GM12878 (cell line): ENCODE data around the gene IL4I1. TPM values are rescaled to one million over a fixed set of nuclear protein-coding genes. Genes with fewer than 3 reads are reported as not detected.

Source experiments
- ATAC-seq: fragments of 200-7000 bp; cut with Tn5 transposase; 3 replicates; pipeline ENCODE4 v1.9.1; 2020; ENCODE audit warnings: mild to moderate bottlenecking, moderate library complexity
- BruUV-seq: library from RNA; stranded (reverse); fragments of 400-500 nt; replicated peaks from 2 replicates; lab custom pipeline; 2021; lab: Mats Ljungman, UMichigan
- CTCF ChIA-PET: fragments of 300-600 bp; sonication (Branson Sonifier 250); formaldehyde crosslinking; extraction: SDS; loops from one replicate; lab custom pipeline; 2021; ENCODE audit warnings: inconsistent platforms; lab: Yijun Ruan, JAX
- POLR2A ChIA-PET: fragments of 350-600 bp; formaldehyde crosslinking; extraction: SDS; loops from one replicate; lab custom pipeline; 2021; ENCODE audit warnings: inconsistent platforms; lab: Charles Lee
- RAD21 ChIA-PET: fragments of 300-600 bp; sonication (Branson Sonifier 250); formaldehyde crosslinking; loops from one replicate; lab custom pipeline; 2023; ENCODE audit warnings: antibody characterized with exemption; ENCODE audit not compliant: unreplicated experiment; lab: Charles Lee
- SMC1A ChIA-PET: fragments of 300-600 bp; sonication (Branson Sonifier 250); formaldehyde crosslinking; loops from one replicate; lab custom pipeline; 2023; ENCODE audit not compliant: unreplicated experiment, uncharacterized antibody; lab: Charles Lee
- DNase-seq: peaks from one replicate; pipeline ENCODE4 v3.0.0-alpha.2; 2011; ENCODE audit warnings: low read depth, low spot score
- FAIRE-seq: peaks from 3 replicates; lab custom pipeline; 2011; peaks lifted over from hg19 to GRCh38; lab: Jason Lieb, UNC
- H2AFZ ChIP-seq: 2 replicates; pipeline ENCODE4 v1.6.0; 2011; ENCODE audit warnings: low read depth, low read length, control low read depth; ENCODE audit not compliant: control insufficient read depth
- H3K27ac ChIP-seq: 2 replicates; pipeline ENCODE4 v1.5.1; 2011; ENCODE audit warnings: control low read depth; ENCODE audit not compliant: control insufficient read depth, insufficient read depth
- H3K27me3 ChIP-seq, 2 experiments: replicated peaks in 1 of 2; 2 replicates each; pipeline versions ENCODE4 v1.6.0 to v1.6.1; 2011; ENCODE audit warnings: low read length in 1 of 2; ENCODE audit not compliant: control insufficient read depth in 2 of 2, insufficient read depth in 2 of 2
- H3K36me3 ChIP-seq, 2 experiments: 2 replicates each; pipeline ENCODE4 v1.5.1; 2011; ENCODE audit warnings: low read length in 1 of 2; ENCODE audit not compliant: control insufficient read depth in 2 of 2, insufficient read depth in 2 of 2
- H3K4me1 ChIP-seq: 2 replicates; pipeline ENCODE4 v1.6.1; 2011; ENCODE audit warnings: mild to moderate bottlenecking, low read length, moderate library complexity, mixed read lengths; ENCODE audit not compliant: control insufficient read depth, insufficient read depth
- H3K4me2 ChIP-seq: 2 replicates; pipeline ENCODE4 v1.6.0; 2011; ENCODE audit warnings: control low read depth; ENCODE audit not compliant: control insufficient read depth, insufficient read depth
- H3K4me3 ChIP-seq: fragments of 200-600 bp; sonication (generic); 2 replicates; pipeline ENCODE4 v1.5.1; 2016
- H3K79me2 ChIP-seq: 2 replicates; pipeline ENCODE4 v1.6.0; 2011; ENCODE audit warnings: low read length; ENCODE audit not compliant: control insufficient read depth, insufficient read depth
- H3K9ac ChIP-seq: 2 replicates; pipeline ENCODE4 v1.8.0; 2011; ENCODE audit warnings: low read length, control low read depth, mixed read lengths; ENCODE audit not compliant: control insufficient read depth, insufficient read depth
- H3K9me3 ChIP-seq: replicated peaks from 3 replicates; pipeline ENCODE4 v1.5.1; 2011; ENCODE audit warnings: mild to moderate bottlenecking, low read length; ENCODE audit not compliant: control insufficient read depth, insufficient read depth
- H4K20me1 ChIP-seq: 2 replicates; pipeline ENCODE4 v1.6.0; 2011; ENCODE audit not compliant: control insufficient read depth, insufficient read depth
- ETV6 ChIP-seq, 2 experiments: fragments of 450-650 bp in 1 of 2; IDR thresholded peaks in 1 of 2; conservative IDR thresholded peaks in 1 of 2; 2 replicates each; pipeline ENCODE4 v1.6.1; 2014; ENCODE audit warnings: antibody characterized with exemption in 1 of 2, borderline replicate concordance in 1 of 2, low read depth in 1 of 2, mild to moderate bottlenecking in 1 of 2, moderate library complexity in 1 of 2
- EZH2 ChIP-seq: IDR thresholded peaks from 2 replicates; pipeline ENCODE4 v1.6.1; 2012; ENCODE audit warnings: low read depth, mild to moderate bottlenecking, control low read depth, inconsistent platforms, low read length, borderline replicate concordance; ENCODE audit not compliant: control insufficient read depth
- KDM1A ChIP-seq: fragments of 200-600 bp; sonication (generic); IDR thresholded peaks from 2 replicates; pipeline ENCODE4 v1.6.1; 2016; ENCODE audit warnings: borderline replicate concordance
- MAX ChIP-seq: IDR thresholded peaks from 2 replicates; pipeline ENCODE4 v1.6.1; 2012; ENCODE audit warnings: low read depth, low read length, improper control_type of control experiment
- MEF2B ChIP-seq: fragments of 450-650 bp; IDR thresholded peaks from 2 replicates; pipeline ENCODE4 v1.6.1; 2018; ENCODE audit warnings: mild to moderate bottlenecking, moderate library complexity; ENCODE audit not compliant: partially characterized antibody, poor library complexity, severe bottlenecking
- NR2F1 ChIP-seq: fragments of 450-650 bp; conservative IDR thresholded peaks from 2 replicates; pipeline ENCODE4 v1.6.1; 2017; ENCODE audit warnings: mild to moderate bottlenecking
- PAX5 ChIP-seq: IDR thresholded peaks from 2 replicates; pipeline ENCODE4 v1.6.1; 2011; ENCODE audit warnings: low read depth, low read length, borderline replicate concordance
- PML ChIP-seq: IDR thresholded peaks from 2 replicates; pipeline ENCODE4 v1.6.1; 2012; ENCODE audit warnings: low read length, inconsistent platforms
- POLR2A ChIP-seq: IDR thresholded peaks from 2 replicates; pipeline ENCODE4 v1.6.1; 2011; ENCODE audit warnings: low read depth, mild to moderate bottlenecking, low read length
- POU2F2 ChIP-seq: IDR thresholded peaks from 3 replicates; pipeline ENCODE4 v1.6.1; 2011; ENCODE audit warnings: low read depth, mild to moderate bottlenecking, low read length, borderline replicate concordance
- RELB ChIP-seq: fragments of 450-650 bp; IDR thresholded peaks from 2 replicates; pipeline ENCODE4 v1.6.1; 2017; ENCODE audit warnings: low read depth, mild to moderate bottlenecking, moderate library complexity
- SMARCA5 ChIP-seq: fragments of 450-650 bp; IDR thresholded peaks from 2 replicates; pipeline ENCODE4 v1.6.1; 2017; ENCODE audit warnings: mild to moderate bottlenecking
- TCF3 ChIP-seq: IDR thresholded peaks from 2 replicates; pipeline ENCODE4 v1.6.1; 2012; ENCODE audit warnings: low read depth, mild to moderate bottlenecking, low read length, borderline replicate concordance; ENCODE audit not compliant: insufficient read depth
- TCF7 ChIP-seq: IDR thresholded peaks from 2 replicates; pipeline ENCODE4 v1.6.1; 2014; ENCODE audit warnings: antibody characterized with exemption, borderline replicate concordance
- WGBS: methylation state at CpG from one replicate; pipeline ENCODE4 v1.1.6; 2016; ENCODE audit warnings: low lambda C conversion rate; ENCODE audit not compliant: insufficient replicate concordance, insufficient coverage; ENCODE audit errors: missing lambda C conversion rate; 5-methylcytosine and 5-hydroxymethylcytosine counted together
- in situ Hi-C: fragments of 300-500 bp; cut with MboI; formaldehyde crosslinking; loops from 9 replicates; pipeline ENCODE4 v1.14.3; 2018; ENCODE audit warnings: mixed read lengths
- intact Hi-C: fragments of 100-400 bp; cut with micrococcal nuclease; formaldehyde crosslinking; loops from one replicate; pipeline ENCODE4 v1.14.2; 2022; ENCODE audit not compliant: unreplicated experiment
- polyA plus RNA-seq, 11 experiments: library from polyadenylated mRNA; depleted of rRNA in 4 of 11; unstranded in 6 of 11; stranded (reverse) in 5 of 11; fragments of >200 nt; fragmentation: Nextera tagmentation in 4 of 11; fragmentation: Illumina TruSeq in 1 of 11; extraction: Ambion mirVana in 4 of 11; extraction: Trizol in 1 of 11; gene quantifications; 1 replicate in 1 of 11; 2 replicates in 10 of 11; pipeline versions ENCODE4 v1.2.1 to v1.2.3, GENCODE V29; 2011 to 2016; ENCODE audit warnings: inconsistent platforms in 2 of 11, missing spikeins in 2 of 11, low read depth in 1 of 11
- total RNA-seq, 4 experiments: library from RNA; depleted of rRNA in 3 of 4; stranded (reverse); fragments of >200 nt in 3 of 4; fragmentation: Illumina TruSeq in 1 of 4; extraction: Trizol in 1 of 4; gene quantifications; 2 replicates each; pipeline versions ENCODE4 v1.2.1 to v1.2.3, GENCODE V29; 2013 to 2021
- TF ChIP-seq, protein P1 (sequence below): fragments of 450-650 bp; IDR thresholded peaks from 2 replicates; pipeline ENCODE4 v1.6.1; 2017; ENCODE audit warnings: borderline replicate concordance

Gene IL4I1
- total and polyA plus RNA-seq, 10 of the 15 experiments (the other 5 are each of a cell fraction or from before 2014, with no cell fraction given): 0.62 to 83.8 (median 42.8) TPM

DNA sequence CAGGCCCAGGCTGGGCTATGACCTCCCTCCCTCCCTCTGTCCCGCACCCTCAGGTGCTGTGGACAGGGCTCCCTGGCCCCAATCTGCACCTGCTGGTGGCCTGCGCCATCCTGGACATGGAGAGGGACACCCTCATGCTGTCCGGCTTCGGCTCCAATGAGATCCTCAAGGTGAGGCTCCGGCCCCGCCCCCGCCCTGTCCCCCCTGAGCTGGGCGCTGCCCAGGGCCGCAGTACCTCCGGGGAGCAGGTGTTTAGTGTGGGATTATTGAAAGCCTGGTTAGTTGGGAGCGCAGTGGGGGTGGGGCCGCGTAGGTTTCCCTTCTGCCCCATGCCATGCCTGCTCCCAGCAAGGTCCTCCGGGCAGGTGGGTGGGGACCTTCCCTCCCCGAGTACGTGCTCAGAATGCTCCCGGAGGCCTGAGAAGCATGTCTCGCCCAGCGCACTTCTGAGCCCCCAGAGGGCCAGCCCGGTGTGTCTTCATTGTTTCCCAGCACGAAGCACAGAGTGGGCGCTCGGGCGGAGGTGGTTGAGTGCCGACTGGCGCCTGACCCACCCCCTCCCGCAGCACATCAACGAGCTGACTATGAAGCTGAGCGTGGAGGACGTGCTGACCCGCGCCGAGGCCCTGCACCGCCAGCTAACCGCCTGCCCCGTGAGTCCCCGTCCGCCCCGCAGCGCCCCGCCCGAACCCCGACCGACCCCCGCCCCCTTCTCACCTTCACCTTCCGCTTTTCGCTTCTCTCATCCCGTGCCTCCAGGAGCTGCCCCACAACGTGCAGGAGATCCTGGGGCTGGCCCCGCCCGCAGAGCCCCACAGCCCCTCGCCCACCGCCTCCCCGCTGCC, 8.8 kb downstream of the IL4I1 start:
- no peak overlapping the region for H3K4me3 ChIP-seq
- no peak overlapping the region for H3K27ac ChIP-seq
- peaks cover 22% of the 10 kb centered on the region for H3K4me1 ChIP-seq
- 18% methylated on average over 28 of the region's 54 CpGs for whole genome bisulfite sequencing
- FAIRE-seq (no peak), ATAC-seq (peak; percentile 35), DNase-seq (no peak)
- BruUV-seq: no TSS peak
- peak overlapping the region; percentile 33; the same call in 1 of the 2 replicates for H3K4me2 ChIP-seq
- ChIA-PET RAD21 (interaction anchor here (0.6 to 2.4 kb wide), 8 partner anchors 9 to 224 kb away, joined by 3 to 9 read pairs (median 3); partner anchors contain the start of genes ATF5 and IL4I1), SMC1A (interaction anchor here (1.3 to 3.1 kb wide), 3 partner anchors 18 to 41 kb away, joined by 5 to 15 read pairs (median 6); partner anchors contain the start of genes ATF5 and NUP62), POLR2A (interaction anchor here (0.9 to 3.6 kb wide), 9 partner anchors 8 to 121 kb away, joined by 3 to 33 read pairs (median 9); partner anchors contain the start of genes AKT1S1, AP2A1, ATF5 and IL4I1), CTCF (interaction anchor here (0.8 to 0.9 kb wide), 2 partner anchors 8 to 50 kb away, joined by 3 read pairs; no protein-coding TSS in a partner anchor)
- no peaks in the 10 kb centered on the region for H4K20me1 ChIP-seq
- H3K9me3 ChIP-seq: no peaks in the 10 kb centered on the region; the same call in 2 of the 3 replicates
- no peak overlapping the region for H2AFZ ChIP-seq
- no peaks in the 10 kb centered on the region for H3K27me3 ChIP-seq
- peaks cover 5 to 15% of the 10 kb centered on the region in 2 experiments; a peak in 3 of 4 replicates for H3K36me3 ChIP-seq
- no peak overlapping the region for H3K9ac ChIP-seq
- H3K79me2 ChIP-seq: peaks cover 13% of the 10 kb centered on the region
- intact Hi-C loops (no loop called here), in situ Hi-C loops (loop anchor here (25.0 kb wide), 1 partner anchor 1251 kb away; the partner anchor contains the start of genes CA11 and DBP)
- TF ChIP-seq PAX5 (peak; percentile 28; the same call in 1 of the 2 replicates), POU2F2 (peak; percentile 10; the same call in 1 of the 3 replicates), ETV6 (conservative IDR thresholded peaks at IDR 0.05 in 1 of 2, IDR thresholded peaks at IDR 0.05 in 1 of 2; ENCODE audit: borderline replicate concordance in 1 of 2, low read depth in 1 of 2) (no peak), TCF3 (no peak), POLR2A (peak; percentile 64), SMARCA5 (peak; percentile 16; the same call in 1 of the 2 replicates), RELB (0 out of 2 replicates have a peak, but pooled peaks have one; percentile 27), NR2F1 (peak; percentile 35; the same call in 1 of the 2 replicates), MAX (0 out of 2 replicates have a peak, but pooled peaks have one; percentile 31), KDM1A (no peak), PML (no peak), TCF7 (no peak), EZH2 (no peak), MEF2B (peak; percentile 69)
- TF ChIP-seq, protein P1, sequence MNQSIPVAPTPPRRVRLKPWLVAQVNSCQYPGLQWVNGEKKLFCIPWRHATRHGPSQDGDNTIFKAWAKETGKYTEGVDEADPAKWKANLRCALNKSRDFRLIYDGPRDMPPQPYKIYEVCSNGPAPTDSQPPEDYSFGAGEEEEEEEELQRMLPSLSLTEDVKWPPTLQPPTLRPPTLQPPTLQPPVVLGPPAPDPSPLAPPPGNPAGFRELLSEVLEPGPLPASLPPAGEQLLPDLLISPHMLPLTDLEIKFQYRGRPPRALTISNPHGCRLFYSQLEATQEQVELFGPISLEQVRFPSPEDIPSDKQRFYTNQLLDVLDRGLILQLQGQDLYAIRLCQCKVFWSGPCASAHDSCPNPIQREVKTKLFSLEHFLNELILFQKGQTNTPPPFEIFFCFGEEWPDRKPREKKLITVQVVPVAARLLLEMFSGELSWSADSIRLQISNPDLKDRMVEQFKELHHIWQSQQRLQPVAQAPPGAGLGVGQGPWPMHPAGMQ: no peak
